Measurements from ENCODE around the gene ANKRD23.

ANKRD23 gene

DNA sequence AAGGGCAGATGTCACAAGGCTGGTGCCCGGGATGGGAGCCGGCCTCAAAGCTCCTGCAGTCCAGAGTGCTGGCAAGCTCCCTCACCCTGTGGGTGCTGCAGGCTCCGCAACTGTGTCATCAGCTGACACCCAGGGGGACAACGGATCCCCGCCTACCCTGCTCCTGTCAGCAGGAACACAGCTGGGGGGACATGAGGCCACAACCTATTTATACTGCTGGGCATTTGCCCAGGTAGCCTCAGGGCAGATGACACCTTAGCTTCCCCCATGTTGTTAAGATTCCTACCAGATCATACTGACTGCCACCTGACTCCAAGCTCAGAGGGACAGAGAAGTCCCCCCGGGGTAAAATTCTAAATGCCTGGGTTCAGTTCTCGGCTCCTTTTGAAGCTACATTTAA is 1.2 kb downstream of the ANKRD23 start:
- TF ChIP-seq, protein P1, sequence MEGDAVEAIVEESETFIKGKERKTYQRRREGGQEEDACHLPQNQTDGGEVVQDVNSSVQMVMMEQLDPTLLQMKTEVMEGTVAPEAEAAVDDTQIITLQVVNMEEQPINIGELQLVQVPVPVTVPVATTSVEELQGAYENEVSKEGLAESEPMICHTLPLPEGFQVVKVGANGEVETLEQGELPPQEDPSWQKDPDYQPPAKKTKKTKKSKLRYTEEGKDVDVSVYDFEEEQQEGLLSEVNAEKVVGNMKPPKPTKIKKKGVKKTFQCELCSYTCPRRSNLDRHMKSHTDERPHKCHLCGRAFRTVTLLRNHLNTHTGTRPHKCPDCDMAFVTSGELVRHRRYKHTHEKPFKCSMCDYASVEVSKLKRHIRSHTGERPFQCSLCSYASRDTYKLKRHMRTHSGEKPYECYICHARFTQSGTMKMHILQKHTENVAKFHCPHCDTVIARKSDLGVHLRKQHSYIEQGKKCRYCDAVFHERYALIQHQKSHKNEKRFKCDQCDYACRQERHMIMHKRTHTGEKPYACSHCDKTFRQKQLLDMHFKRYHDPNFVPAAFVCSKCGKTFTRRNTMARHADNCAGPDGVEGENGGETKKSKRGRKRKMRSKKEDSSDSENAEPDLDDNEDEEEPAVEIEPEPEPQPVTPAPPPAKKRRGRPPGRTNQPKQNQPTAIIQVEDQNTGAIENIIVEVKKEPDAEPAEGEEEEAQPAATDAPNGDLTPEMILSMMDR (IDR thresholded peaks at IDR 0.05; ENCODE audit: low read depth, low read length): no peak

DNA sequence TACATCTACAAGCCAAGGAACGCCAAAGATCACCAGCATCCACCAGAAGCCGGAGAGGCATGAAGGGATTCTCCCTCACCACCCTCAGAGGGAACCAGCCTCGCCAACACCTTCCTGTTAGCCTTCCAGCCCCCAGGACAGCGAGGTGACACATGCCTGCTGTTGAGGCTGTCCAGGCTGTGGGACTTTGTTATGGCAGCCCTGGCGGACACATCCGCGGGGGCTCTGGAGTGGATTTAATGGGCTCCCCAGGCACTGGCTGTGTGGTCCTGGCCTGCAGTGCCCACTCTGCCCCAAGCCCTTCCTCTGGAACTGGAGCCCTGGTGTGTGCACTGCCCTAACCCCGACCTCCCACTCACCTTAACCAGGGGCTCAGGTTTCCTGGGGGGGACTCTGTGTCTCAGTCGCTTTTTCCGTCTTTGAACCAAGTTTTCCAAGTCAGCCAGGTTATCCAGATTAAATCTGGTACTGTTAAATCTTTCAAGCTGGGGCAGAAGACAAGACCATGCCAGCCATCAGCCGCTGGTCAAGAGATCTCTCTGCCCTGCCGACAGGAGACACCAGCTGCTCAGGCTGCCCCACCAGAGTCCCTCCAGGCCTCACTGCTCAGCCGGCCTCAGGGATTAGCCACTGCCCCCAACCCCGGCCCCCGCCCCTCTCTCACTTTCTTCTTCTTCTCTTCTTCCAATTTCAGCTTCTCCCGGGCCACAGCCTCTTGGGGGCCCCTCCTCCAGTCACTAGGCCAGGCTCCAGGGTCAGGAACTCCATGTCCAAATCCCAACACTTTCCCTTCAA is 1.9 kb downstream of the ANKRD23 start:
- no peak overlapping the region for H3K4me3 ChIP-seq (ENCODE audit: low read depth, low read length)
- TF ChIP-seq MYC (IDR thresholded peaks at IDR 0.05; ENCODE audit: low read depth, low read length): no peak
- TF ChIP-seq, protein P2, sequence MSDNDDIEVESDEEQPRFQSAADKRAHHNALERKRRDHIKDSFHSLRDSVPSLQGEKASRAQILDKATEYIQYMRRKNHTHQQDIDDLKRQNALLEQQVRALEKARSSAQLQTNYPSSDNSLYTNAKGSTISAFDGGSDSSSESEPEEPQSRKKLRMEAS (IDR thresholded peaks at IDR 0.05; ENCODE audit: low read depth, low read length): no peak
- TF ChIP-seq, protein P1 (IDR thresholded peaks at IDR 0.05; ENCODE audit: low read depth, low read length): no peak
- no peak for DNase-seq (ENCODE audit: low read depth)

More for the DNA sequence above, 1.2 kb downstream of the ANKRD23 start:
- H3K4me3 ChIP-seq (ENCODE audit: low read depth, low read length): no peak overlapping the region
- DNase-seq (ENCODE audit: low read depth): no peak

DNA sequence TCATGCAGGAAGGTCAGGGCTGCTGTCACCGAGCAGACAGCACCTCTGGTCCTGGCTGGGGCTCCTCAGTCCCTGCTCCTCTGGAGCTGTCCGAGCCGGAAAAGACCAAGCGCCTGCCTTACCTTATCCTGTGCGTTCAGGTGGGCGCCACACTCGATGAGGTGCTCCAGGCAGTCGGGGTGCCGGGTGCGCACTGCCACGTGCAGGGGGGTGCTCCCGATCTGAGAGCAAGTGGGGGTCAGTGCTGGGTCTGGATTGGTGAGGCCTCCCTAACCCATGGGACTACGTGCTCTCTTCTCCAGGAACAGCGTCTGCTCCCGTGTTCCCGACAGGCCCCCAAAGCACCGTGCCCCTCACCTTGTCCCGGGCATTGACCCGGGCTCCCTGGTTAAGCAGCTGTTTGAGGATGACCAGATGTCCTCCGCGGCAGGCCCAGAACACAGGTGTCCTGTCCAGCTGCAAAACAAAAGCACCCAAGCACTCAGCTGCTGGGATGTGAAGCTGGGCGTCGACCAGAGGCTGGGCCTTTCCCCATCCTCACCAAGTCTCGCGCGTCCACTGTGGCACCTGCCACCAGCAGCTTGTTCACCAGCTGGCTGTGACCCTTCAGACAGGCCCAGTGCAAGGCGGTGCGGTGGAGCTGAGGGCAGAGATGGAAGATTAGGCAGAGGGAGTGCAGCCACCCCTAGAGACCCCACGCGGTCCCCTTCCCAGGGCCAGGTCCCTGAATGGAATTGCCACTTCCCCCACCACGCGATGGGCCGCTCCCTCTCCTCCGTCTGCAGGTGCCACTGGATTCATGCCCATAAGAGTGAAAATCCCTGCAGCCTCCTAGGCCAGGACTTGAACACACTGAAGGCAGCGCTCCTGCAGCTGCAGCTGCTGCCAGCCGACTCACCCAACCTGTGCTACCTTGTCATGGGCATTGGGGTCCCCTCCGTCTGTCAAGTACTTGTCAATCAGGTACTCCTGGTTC is 3.7 kb downstream of the ANKRD23 start:
- TF ChIP-seq MYC (IDR thresholded peaks at IDR 0.05; ENCODE audit: low read depth, low read length): no peak
- TF ChIP-seq, protein P2 (IDR thresholded peaks at IDR 0.05; ENCODE audit: low read depth, low read length): no peak
- no peak for TF ChIP-seq POLR2A (IDR thresholded peaks at IDR 0.05; ENCODE audit: extremely low read depth, insufficient read length)
- TF ChIP-seq, protein P1 (IDR thresholded peaks at IDR 0.05; ENCODE audit: low read depth, low read length): no peak
- no peak overlapping the region for H3K4me3 ChIP-seq (ENCODE audit: low read depth, low read length)

DNA sequence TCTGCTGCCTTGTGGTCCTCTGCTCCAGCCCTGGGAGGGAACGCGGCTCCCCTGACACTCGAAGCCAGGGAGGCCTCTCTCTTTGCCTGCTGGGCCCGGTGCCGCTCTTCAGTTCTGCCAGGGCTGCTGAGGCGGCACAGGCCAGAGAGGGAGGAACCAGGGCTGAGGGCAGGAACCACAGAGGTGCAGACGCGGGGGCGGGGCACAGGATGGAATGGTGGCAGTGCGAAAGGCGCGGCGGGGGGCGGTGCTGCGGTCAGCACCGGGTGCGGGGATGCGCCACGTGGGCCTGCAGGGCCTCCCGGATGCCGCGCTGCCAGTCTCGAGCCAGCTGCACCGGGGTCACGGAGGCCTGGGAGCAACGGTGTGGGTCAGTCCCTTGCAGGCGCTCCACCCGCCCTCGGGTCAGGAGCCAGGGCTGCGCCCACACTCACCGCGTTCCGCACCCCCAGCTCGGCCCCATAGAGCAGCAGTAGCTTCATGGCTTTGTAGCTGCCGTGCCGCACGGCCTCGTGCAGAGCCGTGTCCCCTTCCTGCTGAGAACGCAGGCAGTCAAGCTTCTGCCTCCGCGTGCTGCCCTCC is 4.4 kb downstream of the ANKRD23 start:
- peak; percentile 84 for DNase-seq (ENCODE audit: low read depth)
- H3K4me3 ChIP-seq (ENCODE audit: low read depth, low read length): no peak overlapping the region

More for the DNA sequence above, 3.7 kb downstream of the ANKRD23 start:
- no peak for DNase-seq (ENCODE audit: low read depth)

More for the DNA sequence above, 4.4 kb downstream of the ANKRD23 start:
- TF ChIP-seq, protein P2 (IDR thresholded peaks at IDR 0.05; ENCODE audit: low read depth, low read length): no peak
- no peak for TF ChIP-seq POLR2A (IDR thresholded peaks at IDR 0.05; ENCODE audit: extremely low read depth, insufficient read length)
- TF ChIP-seq, protein P1 (IDR thresholded peaks at IDR 0.05; ENCODE audit: low read depth, low read length): no peak
- no peak for TF ChIP-seq MYC (IDR thresholded peaks at IDR 0.05; ENCODE audit: low read depth, low read length)
